Measurements from ENCODE around the gene ANXA3.
A peak's percentile ranks its signal among the peaks of the same experiment; 100 is the strongest.

ANXA3 gene

DNA sequence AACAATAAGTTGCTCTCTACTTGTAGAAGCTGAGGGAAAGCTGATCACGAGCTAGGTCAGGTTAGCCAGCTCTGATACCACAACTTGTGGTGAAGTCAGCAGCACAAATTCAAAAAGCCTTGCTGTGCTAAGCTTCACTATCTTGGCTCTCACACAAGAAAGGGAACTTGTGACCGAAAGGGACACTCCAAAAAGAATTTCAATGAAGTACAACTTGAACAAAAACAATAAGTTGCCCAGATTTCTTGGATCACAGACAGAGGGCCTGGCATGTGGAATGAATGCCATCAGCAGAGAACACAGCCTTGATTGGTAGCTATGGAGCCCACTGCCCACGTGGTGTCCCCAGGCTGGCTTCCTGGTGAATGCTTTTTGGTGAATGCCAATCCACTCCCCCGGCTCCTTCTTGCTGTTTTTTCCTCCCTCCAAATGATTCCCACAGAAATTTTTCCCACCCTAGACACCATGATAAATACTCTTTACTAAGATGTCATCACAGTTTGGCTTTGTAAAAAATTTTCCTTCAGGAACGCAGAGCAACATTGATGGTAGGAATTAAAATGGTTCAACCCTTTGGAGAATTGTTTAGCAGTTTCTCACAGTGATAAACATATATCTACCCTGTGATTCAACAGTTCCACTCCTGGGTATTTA lies 82.6 kb downstream of the ANXA3 start:
- no peak for DNase-seq (ENCODE audit: low spot score)
- TF ChIP-seq, protein P1, sequence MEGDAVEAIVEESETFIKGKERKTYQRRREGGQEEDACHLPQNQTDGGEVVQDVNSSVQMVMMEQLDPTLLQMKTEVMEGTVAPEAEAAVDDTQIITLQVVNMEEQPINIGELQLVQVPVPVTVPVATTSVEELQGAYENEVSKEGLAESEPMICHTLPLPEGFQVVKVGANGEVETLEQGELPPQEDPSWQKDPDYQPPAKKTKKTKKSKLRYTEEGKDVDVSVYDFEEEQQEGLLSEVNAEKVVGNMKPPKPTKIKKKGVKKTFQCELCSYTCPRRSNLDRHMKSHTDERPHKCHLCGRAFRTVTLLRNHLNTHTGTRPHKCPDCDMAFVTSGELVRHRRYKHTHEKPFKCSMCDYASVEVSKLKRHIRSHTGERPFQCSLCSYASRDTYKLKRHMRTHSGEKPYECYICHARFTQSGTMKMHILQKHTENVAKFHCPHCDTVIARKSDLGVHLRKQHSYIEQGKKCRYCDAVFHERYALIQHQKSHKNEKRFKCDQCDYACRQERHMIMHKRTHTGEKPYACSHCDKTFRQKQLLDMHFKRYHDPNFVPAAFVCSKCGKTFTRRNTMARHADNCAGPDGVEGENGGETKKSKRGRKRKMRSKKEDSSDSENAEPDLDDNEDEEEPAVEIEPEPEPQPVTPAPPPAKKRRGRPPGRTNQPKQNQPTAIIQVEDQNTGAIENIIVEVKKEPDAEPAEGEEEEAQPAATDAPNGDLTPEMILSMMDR (IDR thresholded peaks at IDR 0.05; ENCODE audit: extremely low read depth, missing control alignments) = no peak

DNA sequence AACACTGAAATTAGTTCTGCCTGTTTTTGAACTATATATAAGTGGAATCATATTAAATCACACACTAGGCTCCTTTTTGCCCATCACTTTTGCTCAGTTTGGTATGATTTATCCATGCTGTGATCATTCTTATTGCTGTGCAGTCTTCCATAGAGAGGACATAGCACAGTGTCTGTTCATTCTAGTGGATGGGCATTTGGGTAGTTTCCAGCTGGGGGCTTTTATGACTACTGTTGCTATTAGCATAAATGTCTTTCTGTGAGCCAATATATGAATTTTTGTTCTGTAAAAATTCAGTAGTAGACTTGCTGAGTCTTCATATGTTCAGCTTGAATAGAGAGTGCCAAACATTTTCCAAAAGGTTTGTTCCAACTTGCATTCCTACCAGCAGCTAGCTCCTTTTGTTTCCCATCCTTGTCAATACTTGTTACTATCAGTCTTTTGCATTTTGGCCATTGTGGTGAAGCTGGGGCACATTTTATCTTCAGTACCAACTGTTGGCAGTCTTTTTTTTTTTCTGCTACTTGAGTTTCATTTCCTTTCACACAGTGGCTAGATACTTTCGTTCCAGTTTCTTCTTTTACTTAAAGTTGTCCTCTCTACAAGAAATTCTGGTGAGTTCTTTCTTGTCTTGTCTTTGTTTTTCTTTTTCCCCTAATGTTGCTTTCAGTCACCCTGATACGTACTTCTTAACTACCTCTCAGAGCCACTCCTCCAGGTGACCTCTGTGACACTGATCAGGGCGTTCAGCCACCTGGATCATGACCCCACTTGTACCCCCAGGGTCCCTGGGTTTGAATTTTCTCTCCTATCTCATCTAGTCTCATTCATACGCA lies 87.0 kb downstream of the ANXA3 start:
- TF ChIP-seq, protein P1 (IDR thresholded peaks at IDR 0.05; ENCODE audit: extremely low read depth, missing control alignments) = no peak
- DNase-seq (ENCODE audit: low spot score) = peak; percentile 22

DNA sequence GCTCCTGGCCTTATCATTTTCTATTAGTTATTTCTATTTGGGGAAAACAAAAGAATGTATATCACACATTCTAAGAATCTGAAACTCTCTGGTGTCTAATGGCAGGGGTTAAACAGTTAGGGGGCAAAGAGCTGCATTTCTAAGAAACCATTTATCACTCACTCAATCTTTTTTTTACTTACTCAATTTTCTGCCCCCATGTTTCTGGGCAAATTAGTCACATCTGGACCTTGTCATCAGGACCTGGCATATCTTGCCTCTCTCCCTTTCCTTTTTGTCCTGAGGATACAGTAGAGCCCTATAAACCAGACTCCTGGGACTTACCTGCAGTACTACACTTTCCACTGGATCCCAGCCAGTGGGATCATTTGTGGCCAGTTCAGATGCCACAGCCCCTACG lies 89.1 kb downstream of the ANXA3 start:
- TF ChIP-seq, protein P1 (IDR thresholded peaks at IDR 0.05; ENCODE audit: extremely low read depth, missing control alignments) = no peak
- DNase-seq (ENCODE audit: low spot score) = no peak

DNA sequence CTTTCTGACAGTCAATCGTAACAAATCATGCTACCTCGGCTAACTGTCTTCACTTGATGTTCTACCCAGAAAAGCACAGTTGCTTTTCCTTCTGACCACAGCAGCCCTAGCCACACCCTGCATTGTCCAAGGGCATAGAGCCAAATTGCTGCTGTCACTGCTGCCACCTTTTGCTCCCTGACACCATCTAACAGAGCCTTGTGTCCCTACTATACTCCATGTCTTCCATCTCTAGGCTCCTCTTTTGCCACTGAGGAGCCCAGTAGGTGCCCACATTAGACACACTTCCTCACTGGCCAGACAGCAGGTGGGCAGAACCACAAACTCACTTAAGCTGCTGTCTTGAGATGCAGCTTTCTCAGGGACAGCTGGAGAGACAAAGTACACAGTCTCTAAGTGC lies 91.4 kb downstream of the ANXA3 start:
- TF ChIP-seq, protein P1 (IDR thresholded peaks at IDR 0.05; ENCODE audit: extremely low read depth, missing control alignments) = no peak
- DNase-seq (ENCODE audit: low spot score) = no peak

DNA sequence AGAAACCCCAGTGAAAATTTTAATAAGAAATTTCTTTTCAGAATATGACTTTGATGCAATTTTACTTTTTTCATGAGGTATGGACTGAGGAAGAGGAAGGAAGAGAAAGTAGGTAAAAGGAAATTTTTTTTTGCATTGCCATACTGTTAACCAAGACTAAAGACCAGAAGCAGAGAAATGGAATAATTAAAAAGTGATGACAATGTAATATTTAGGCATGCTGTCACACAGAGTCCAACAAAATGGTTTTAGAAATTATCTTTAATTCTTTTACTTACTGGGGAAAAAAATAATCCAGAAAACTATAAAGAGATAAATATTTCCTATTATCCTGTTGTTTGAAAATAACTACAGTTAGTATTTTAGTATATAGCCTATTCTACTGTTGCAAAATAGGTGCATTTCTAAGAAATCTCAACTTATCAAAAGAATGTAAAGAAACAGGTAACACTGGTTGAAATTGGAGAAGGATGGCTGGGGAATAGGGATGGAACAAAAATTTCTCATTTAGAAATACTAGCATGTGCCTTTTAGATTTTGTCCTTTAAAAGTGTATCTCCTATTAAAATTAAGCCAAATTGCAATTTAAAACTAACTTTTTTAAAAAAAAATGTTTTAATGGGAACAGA lies 92.6 kb downstream of the ANXA3 start:
- TF ChIP-seq, protein P1 (IDR thresholded peaks at IDR 0.05; ENCODE audit: extremely low read depth, missing control alignments) = no peak
- DNase-seq (ENCODE audit: low spot score) = no peak

DNA sequence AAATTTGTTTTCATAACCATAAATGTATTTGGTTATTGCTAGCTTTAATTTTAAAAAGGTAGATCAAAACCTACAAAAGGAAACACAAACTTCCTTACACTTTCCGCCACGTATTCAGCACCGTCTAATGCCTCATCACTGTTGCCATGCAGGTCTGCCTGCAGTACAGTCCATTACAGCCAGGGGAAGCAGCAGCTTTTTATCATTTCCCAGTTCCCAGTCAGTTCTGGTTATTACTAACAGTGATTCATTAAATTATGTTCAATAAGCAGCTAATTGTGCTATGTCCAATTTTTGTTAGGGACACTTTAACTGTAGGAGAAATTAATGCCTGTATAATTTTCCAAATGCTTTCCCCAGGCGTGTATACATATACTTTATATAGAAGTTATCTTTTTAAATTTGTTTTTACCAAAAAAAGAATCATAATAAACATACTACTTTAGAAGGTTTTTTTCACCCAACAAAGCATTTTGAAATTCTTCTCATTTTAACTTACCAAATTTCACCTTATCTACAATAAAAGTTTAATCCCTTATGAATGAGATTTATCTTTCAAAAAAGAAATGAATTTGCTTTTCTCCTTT lies 93.3 kb downstream of the ANXA3 start:
- peak; percentile 58 for DNase-seq (ENCODE audit: low spot score)
- TF ChIP-seq, protein P1 (IDR thresholded peaks at IDR 0.05; ENCODE audit: extremely low read depth, missing control alignments) = peak; percentile 83
